ENCODE measurements around the gene VOPP1. TPM values are rescaled to one million over a fixed set of nuclear protein-coding genes. Genes with fewer than 3 reads are reported as not detected.
A peak's percentile ranks its signal among the peaks of the same experiment; 100 is the strongest.

The VOPP1 gene
- total RNA-seq, 1 donor from 2014 or later, result 53.7 TPM

DNA sequence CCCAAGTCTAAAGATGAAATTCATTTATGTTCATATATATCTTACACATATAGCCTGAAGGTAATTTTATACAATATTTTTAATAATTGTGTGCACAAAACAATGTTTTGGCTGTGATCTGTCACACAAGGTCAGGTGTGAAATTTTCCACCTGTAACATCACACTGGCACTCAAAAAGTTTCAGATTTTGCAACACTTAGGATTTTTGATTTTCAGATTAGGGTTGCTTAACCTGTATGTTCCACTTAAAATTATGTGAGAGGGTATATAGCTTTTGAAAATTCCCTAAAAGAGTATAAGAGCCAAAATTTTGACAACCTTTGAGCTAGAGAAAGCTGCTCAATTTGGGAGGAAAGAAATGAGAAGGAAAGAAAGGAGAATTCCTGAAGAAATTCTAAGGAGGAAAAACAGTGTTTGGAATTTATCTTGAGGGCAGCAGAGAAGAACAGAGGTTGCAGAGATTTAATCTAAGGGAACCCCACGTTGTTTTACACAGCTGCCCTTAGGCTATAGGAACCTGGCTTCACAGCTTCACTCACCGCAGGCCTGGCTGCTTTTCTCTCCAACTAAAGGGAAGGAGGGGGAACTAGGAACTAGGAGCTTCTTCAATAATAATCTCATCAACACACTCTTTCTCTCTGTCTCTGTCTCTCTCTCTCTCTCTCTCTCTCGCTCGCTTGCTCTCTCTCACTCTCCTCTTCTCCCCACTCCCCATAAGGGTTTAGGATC is 8.5 kb downstream of the VOPP1 start:
- ATAC-seq, result no peak

DNA sequence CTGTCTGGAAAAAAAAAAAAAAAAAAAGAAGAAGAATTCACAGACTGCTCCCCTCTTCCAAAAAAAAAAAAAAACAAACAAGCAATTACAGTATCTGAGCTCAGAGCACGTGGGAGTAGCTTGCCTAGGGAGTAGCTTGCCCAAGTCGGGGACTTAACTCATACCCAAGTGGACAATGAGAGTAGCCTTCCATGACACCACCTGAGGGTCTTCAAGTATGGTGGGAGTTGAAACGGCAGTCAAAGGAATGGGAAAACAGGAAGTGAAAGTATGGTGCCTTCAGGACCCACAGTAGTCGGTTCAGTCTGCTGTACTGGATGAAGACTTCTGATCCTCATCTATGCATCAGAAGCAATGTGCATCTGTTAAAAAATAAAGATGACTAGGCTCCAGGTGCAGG is 10.6 kb downstream of the VOPP1 start:
- intact Hi-C loops (cut with DNase I), result no loop called here
- ATAC-seq (no peak), DNase-seq (no peak)
- Histone ChIP-seq H3K27me3 (no peaks in the 10 kb centered on the region), H3K27ac (no peak overlapping the region), H3K4me3 (no peak overlapping the region), H3K36me3 (no peaks in the 10 kb centered on the region), H3K9me3 (no peaks in the 10 kb centered on the region), H3K4me1 (peaks cover 6% of the 10 kb centered on the region)
- TF ChIP-seq, protein P1, sequence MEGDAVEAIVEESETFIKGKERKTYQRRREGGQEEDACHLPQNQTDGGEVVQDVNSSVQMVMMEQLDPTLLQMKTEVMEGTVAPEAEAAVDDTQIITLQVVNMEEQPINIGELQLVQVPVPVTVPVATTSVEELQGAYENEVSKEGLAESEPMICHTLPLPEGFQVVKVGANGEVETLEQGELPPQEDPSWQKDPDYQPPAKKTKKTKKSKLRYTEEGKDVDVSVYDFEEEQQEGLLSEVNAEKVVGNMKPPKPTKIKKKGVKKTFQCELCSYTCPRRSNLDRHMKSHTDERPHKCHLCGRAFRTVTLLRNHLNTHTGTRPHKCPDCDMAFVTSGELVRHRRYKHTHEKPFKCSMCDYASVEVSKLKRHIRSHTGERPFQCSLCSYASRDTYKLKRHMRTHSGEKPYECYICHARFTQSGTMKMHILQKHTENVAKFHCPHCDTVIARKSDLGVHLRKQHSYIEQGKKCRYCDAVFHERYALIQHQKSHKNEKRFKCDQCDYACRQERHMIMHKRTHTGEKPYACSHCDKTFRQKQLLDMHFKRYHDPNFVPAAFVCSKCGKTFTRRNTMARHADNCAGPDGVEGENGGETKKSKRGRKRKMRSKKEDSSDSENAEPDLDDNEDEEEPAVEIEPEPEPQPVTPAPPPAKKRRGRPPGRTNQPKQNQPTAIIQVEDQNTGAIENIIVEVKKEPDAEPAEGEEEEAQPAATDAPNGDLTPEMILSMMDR (IDR thresholded peaks at IDR 0.05), result no peak

More for the DNA sequence above, 8.5 kb downstream of the VOPP1 start:
- TF ChIP-seq, protein P1 (IDR thresholded peaks at IDR 0.05), result no peak
- intact Hi-C loops (cut with DNase I), result no loop called here
- Histone ChIP-seq H3K36me3 (no peaks in the 10 kb centered on the region), H3K4me1 (peaks cover 6% of the 10 kb centered on the region), H3K9me3 (no peaks in the 10 kb centered on the region), H3K27ac (no peak overlapping the region), H3K27me3 (no peaks in the 10 kb centered on the region), H3K4me3 (no peak overlapping the region)
- DNase-seq, result no peak

DNA sequence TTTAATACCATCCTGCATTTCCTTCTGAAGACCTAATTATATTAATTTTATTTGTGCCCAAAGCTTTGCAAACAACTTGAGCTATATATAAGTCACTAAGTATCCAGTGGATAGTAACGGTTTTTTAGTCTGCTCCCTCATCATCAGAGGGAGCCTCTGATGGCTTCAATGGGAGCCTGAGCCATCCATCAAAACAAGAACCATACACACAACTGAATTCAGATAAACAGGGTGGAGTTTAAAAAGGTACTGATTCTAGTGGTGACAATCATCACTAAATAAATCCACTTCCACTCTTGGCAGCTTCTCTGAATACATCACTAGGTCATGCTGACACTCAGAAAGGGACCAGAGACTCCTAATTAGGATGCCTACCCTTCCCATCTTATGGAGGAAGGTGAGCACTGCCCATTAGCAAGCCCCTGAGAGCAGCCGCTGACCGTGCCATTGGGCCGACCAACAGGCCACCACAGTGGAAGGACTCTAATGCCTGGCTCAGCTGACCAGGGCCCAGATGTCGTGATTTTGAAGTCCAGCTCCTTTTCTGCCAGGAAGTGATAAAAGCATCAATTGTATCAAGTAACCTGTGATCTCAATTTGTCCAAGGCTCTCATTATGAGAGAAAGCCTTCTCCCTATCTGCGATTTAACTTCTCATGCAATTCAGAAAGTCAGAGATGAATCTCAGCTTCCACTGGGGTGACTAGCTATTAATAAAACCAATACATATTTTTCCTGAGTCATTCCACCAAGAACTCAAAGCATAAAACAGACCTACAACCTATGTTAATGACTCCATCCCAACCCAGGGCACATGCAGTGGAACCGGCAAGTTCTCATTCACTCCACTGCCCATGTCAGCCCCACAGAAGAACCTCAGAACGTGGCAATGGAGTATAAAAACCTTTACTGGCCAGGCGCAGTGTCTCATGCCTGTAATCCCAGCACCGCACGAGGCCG is 13.1 kb downstream of the VOPP1 start:
- Histone ChIP-seq H3K9me3 (no peaks in the 10 kb centered on the region), H3K4me3 (no peak overlapping the region), H3K27me3 (no peaks in the 10 kb centered on the region), H3K36me3 (no peaks in the 10 kb centered on the region), H3K4me1 (no peaks in the 10 kb centered on the region), H3K27ac (no peak overlapping the region)
- DNase-seq (no peak), ATAC-seq (no peak)
- intact Hi-C loops (cut with DNase I), result no loop called here
- TF ChIP-seq, protein P1 (IDR thresholded peaks at IDR 0.05), result no peak

DNA sequence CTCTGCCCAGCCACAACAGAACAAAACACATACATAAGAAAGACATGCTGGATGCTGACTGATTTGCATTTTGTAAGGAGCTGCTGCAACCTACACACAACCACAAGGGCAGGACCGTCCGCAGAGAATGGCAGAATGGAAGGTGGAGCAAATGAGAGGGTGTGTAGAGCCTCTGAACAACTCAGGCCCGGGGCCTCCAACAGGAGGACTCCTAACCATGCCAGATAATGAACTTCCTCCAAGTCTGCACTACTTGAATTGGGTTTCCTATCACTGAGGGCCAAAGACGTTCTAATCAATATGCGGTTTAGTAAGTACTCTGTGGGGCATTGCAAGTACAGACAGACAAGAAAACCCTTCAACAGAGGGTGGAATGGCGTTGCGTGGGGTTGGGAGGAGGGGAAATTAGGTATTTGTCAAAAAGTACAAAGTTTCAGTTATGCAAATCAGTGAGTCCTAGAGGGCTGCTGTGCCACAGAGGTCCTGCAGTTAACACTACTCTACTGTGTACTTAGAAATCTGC is 14.6 kb downstream of the VOPP1 start:
- intact Hi-C loops (cut with DNase I), result no loop called here
- ATAC-seq, result peak; percentile 44
- H3K4me1 ChIP-seq, result peaks cover 7% of the 10 kb centered on the region

DNA sequence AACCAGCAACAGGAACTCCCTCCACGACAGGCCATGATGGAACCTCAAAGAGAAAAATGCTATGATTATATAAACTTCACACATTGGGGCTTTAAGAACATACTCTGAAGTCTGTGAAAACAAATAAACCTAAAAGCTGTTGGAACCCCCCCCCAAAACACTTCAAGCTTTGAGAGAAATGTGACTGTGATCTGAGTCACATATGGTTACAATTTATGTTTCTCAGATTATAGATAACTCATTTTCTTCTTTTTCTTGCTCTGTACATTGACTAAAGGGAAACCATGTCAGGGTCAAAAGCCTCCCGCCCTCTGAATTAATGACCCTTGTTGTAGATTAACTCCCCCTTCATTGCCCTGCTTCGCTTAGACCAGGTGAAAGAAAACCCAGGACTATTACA is 15.8 kb downstream of the VOPP1 start:
- DNase-seq (no peak), ATAC-seq (no peak)
- Histone ChIP-seq H3K36me3 (no peaks in the 10 kb centered on the region), H3K4me1 (peaks cover 12% of the 10 kb centered on the region), H3K27ac (no peak overlapping the region), H3K4me3 (no peak overlapping the region), H3K27me3 (no peaks in the 10 kb centered on the region), H3K9me3 (no peaks in the 10 kb centered on the region)
- TF ChIP-seq, protein P1 (IDR thresholded peaks at IDR 0.05), result no peak
- intact Hi-C loops (cut with DNase I), result no loop called here

More for the DNA sequence above, 14.6 kb downstream of the VOPP1 start:
- no peaks in the 10 kb centered on the region for H3K36me3 ChIP-seq
- TF ChIP-seq, protein P1 (IDR thresholded peaks at IDR 0.05), result no peak
- DNase-seq, result no peak
- no peak overlapping the region for H3K27ac ChIP-seq
- no peak overlapping the region for H3K4me3 ChIP-seq
- H3K27me3 ChIP-seq, result no peaks in the 10 kb centered on the region
- no peaks in the 10 kb centered on the region for H3K9me3 ChIP-seq
